ENCODE data around the gene RERE.

DNA sequence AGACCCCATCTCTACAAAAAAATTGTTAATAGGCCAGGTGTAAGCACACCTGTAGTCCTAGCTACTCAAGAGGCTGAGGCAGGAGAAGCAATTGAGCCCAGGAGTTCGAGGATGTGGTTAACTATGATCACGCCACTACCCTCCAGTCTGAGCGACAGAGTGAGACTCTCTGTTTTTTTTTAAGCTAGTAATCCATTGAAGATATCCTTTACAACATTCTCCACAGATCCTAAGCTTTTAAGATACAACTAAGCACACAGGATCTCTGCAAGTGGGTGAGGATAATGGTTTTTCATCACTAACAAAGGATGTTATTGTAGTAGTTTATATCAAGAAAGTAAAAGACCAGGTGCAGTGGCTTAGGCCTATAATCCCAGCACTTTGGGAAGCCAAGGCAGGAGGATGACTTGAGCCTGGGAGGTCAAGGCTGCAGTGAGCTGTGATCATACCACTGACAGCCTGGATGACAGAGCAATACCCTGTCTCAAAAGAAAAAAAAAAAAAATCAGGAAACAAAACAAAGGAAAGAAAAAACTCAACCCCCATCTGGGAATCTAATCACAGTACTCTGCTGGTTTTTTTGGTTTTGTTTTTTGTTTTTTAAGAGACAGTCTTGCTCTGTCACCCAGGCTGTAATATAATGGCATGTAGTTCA, 166.1 kb downstream of the RERE start:
- TF ChIP-seq, protein P1, sequence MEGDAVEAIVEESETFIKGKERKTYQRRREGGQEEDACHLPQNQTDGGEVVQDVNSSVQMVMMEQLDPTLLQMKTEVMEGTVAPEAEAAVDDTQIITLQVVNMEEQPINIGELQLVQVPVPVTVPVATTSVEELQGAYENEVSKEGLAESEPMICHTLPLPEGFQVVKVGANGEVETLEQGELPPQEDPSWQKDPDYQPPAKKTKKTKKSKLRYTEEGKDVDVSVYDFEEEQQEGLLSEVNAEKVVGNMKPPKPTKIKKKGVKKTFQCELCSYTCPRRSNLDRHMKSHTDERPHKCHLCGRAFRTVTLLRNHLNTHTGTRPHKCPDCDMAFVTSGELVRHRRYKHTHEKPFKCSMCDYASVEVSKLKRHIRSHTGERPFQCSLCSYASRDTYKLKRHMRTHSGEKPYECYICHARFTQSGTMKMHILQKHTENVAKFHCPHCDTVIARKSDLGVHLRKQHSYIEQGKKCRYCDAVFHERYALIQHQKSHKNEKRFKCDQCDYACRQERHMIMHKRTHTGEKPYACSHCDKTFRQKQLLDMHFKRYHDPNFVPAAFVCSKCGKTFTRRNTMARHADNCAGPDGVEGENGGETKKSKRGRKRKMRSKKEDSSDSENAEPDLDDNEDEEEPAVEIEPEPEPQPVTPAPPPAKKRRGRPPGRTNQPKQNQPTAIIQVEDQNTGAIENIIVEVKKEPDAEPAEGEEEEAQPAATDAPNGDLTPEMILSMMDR (IDR thresholded peaks at IDR 0.05; ENCODE audit: borderline replicate concordance, extremely low read depth, low read length, poor library complexity, severe bottlenecking), result no peak
- TF ChIP-seq EZH2 (IDR thresholded peaks at IDR 0.05; ENCODE audit: borderline replicate concordance, low read depth, low read length, severe bottlenecking), result no peak
